Progenitor cell of endocrine pancreas (in vitro differentiated cells): ENCODE data around the gene TLCD4. TPM values are rescaled to one million over a fixed set of nuclear protein-coding genes. Genes with fewer than 3 reads are reported as not detected.

ENCODE experiments used
- DNase-seq: peaks from one replicate; pipeline ENCODE4 v3.0.0; 2021; ENCODE audit warnings: low spot score; ENCODE audit not compliant: unreplicated experiment
- H3K27ac Mint-ChIP-seq: 2 replicates; pipeline ENCODE4 v1.8.0; 2021; ENCODE audit warnings: mild to moderate bottlenecking, moderate library complexity, mixed read lengths
- H3K27me3 Mint-ChIP-seq: 2 replicates; pipeline ENCODE4 v1.8.0; 2021; ENCODE audit warnings: mixed read lengths
- H3K36me3 Mint-ChIP-seq: 2 replicates; pipeline ENCODE4 v1.8.0; 2022; ENCODE audit warnings: mixed read lengths; ENCODE audit not compliant: insufficient read depth
- H3K4me1 Mint-ChIP-seq: 2 replicates; pipeline ENCODE4 v1.8.0; 2021; ENCODE audit warnings: low read depth, mixed read lengths
- H3K4me3 Mint-ChIP-seq: 2 replicates; pipeline ENCODE4 v1.8.0; 2021; ENCODE audit warnings: low read depth, mild to moderate bottlenecking, moderate library complexity, mixed read lengths
- H3K9me3 Mint-ChIP-seq: 2 replicates; pipeline ENCODE4 v1.8.0; 2021; ENCODE audit warnings: low read depth, mixed read lengths
- long read RNA-seq: library from polyadenylated mRNA; unstranded; transcript quantifications from one replicate; pipeline ENCODE4 v2.0.0, GENCODE V29; 2020
- total RNA-seq: library from RNA; stranded (reverse); gene quantifications from 2 replicates; pipeline ENCODE4 v1.2.1, GENCODE V29; 2021
- TF ChIP-seq, protein P1 (sequence below): fragments of 200-600 bp; sonication (generic); IDR thresholded peaks from one replicate; pipeline ENCODE4 v1.5.0; 2021; ENCODE audit warnings: antibody characterized with exemption, mild to moderate bottlenecking; ENCODE audit not compliant: unreplicated experiment

The TLCD4 gene, protein sequence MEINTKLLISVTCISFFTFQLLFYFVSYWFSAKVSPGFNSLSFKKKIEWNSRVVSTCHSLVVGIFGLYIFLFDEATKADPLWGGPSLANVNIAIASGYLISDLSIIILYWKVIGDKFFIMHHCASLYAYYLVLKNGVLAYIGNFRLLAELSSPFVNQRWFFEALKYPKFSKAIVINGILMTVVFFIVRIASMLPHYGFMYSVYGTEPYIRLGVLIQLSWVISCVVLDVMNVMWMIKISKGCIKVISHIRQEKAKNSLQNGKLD
- total RNA-seq, result 33.8 and 34.2 TPM in 2 replicates
- long read RNA-seq, full-length matches to known transcripts, result 12 of 14 reads
- long read RNA-seq, partial matches to known transcripts, result 0 of 14 reads
- long read RNA-seq, other reads (novel, unspliced or antisense), result 2 of 14 reads

DNA sequence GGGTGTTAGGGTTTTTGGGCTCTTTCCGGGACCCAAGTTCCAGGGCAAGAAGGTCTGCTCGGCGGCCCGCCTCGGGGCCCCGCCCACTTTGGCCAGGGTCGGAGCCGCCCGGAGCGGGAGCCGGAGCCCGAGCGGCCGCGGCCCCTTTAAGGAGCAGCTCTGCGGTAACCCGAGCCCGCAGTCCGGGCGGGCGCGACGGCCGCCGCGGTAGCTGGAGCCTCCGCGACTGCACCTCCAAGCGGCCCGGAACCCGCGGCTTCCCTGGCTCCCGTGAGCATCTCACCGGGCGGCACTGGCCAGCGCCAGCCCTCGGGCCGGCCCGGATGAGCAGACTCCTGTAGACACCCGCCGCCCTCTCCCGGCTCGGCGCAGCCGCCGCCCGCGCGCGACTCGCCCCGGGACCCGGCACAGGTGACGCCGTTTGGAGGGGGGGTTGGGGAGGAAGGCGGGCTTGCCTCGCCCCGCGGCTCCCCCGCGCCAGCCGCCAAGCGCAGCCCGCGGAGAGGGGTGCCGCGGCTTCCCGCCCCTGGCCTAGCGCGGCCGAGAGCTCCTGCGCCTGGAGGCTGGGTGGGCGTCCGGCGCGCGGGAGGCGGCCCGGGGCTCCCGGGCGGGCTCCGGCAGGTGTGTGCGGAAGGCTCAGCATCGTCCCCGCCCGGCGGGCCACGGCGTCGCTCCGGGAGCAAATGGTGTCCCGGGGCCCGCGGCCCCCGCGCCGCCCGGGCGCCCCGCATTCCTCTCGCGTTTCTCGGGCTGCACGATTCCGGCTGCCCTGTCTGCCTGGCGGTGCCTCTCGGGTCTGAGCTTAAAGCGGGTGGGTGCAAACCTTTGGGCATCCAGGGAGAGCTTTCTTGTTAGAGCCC lies at the start of gene TLCD4:
TLCD4 (plus strand) TSS at position 149 of the 860 bp plus-strand sequence. CDS start 26,547 bp downstream, outside the sequence.
- Mint-ChIP-seq H3K9me3 (no peaks in the 10 kb centered on the region), H3K27me3 (no peaks in the 10 kb centered on the region), H3K27ac (peak within 1 kb of the TSS; percentile 98)

DNA sequence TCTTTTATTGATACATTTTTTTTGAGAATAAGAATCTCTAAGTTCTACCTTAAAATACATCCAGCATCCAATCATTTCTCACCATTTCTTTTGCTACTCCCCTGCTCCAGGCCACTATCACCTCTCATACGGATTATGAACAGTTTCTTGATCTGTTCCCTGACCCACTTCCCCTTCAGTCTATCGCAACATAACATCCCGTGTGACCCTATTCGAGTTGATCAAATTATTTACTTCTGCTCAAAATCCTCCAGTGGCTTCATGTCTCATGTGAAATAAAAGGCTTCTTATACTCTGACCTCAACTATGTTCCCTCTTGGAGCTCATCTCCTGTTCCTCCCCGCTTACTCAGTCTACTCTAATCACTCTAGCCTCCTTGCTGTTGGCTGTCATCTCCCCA lies 49.6 kb upstream of the TLCD4 start:
- TF ChIP-seq, protein P1, sequence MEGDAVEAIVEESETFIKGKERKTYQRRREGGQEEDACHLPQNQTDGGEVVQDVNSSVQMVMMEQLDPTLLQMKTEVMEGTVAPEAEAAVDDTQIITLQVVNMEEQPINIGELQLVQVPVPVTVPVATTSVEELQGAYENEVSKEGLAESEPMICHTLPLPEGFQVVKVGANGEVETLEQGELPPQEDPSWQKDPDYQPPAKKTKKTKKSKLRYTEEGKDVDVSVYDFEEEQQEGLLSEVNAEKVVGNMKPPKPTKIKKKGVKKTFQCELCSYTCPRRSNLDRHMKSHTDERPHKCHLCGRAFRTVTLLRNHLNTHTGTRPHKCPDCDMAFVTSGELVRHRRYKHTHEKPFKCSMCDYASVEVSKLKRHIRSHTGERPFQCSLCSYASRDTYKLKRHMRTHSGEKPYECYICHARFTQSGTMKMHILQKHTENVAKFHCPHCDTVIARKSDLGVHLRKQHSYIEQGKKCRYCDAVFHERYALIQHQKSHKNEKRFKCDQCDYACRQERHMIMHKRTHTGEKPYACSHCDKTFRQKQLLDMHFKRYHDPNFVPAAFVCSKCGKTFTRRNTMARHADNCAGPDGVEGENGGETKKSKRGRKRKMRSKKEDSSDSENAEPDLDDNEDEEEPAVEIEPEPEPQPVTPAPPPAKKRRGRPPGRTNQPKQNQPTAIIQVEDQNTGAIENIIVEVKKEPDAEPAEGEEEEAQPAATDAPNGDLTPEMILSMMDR, result no peak
- Mint-ChIP-seq H3K27ac (peak overlapping the region; percentile 5), H3K9me3 (peaks cover 10% of the 10 kb centered on the region), H3K36me3 (peaks cover 23% of the 10 kb centered on the region), H3K27me3 (no peaks in the 10 kb centered on the region), H3K4me1 (peaks cover 45% of the 10 kb centered on the region), H3K4me3 (no peak overlapping the region)
- DNase-seq, result no peak

More for the DNA sequence above, at the start of gene TLCD4:
- Mint-ChIP-seq H3K36me3 (no peaks in the 10 kb centered on the region), H3K4me3 (peak within 1 kb of the TSS; percentile 97), H3K4me1 (peaks cover 51% of the 10 kb centered on the region)
- TF ChIP-seq, protein P1, result no peak
- DNase-seq, result peak; percentile 65

DNA sequence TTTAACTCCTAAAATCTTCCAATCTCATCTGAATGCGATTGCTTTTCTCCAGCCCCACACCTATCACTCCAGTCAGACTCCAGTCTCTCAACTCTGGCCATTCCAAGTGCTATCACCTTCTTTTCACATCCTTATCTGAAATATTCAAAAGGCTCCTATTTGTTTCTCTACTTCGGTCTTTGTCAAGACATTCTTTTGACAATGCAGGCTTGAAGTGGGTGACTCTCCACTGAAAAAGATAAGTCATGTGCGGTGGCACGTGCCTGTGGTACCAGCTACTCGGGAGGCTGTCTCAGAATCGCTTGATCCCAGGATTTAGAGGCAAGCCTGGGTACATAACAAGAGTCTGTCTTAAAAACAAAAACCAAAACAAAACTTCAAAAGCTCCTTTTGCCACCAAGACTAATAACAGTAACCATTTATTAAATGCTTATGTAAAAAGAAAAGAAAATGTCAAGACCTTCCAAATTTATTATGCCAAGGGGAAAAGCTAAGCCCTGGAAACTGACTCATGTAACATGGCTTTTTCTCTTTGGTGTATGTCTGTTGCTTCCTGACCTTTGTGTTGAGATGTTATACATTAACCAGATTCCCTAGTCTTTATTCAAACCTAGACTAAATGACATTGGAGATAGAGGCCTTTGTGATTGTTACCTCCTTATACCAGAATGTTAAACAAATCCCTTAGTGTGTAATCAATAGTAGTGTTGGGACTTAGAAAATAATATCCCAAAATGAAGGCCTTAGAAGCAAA lies 48.0 kb upstream of the TLCD4 start:
- H3K4me1 Mint-ChIP-seq, result peaks cover 49% of the 10 kb centered on the region
- no peaks in the 10 kb centered on the region for H3K27me3 Mint-ChIP-seq
- H3K4me3 Mint-ChIP-seq, result peak overlapping the region; percentile 6
- H3K27ac Mint-ChIP-seq, result peak overlapping the region; percentile 91
- TF ChIP-seq, protein P1, result no peak
- H3K36me3 Mint-ChIP-seq, result peaks cover 7% of the 10 kb centered on the region
- DNase-seq, result no peak
- no peaks in the 10 kb centered on the region for H3K9me3 Mint-ChIP-seq

DNA sequence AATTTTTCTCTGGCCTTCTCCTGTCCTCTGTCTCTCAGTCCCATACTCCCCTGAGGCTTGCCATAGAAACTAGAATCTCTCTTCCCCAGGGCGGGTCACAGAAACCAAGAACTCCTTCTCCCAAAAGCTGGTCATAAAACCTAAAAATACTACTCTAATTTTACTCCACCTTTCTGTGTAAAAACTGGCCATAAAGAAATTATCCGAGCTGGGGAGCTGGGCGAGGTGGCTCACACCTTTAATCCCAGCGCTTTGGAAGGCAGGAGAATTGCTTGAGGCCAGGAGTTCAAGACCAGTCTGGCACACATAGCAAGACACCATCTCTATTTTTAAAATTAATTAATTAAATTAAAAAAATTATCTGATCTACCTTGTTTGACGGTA lies 47.5 kb upstream of the TLCD4 start:
- DNase-seq, result no peak
- Mint-ChIP-seq H3K4me1 (peaks cover 49% of the 10 kb centered on the region), H3K36me3 (peaks cover 4% of the 10 kb centered on the region), H3K27ac (peak overlapping the region; percentile 91), H3K9me3 (no peaks in the 10 kb centered on the region), H3K4me3 (peak overlapping the region; percentile 20), H3K27me3 (no peaks in the 10 kb centered on the region)
- TF ChIP-seq, protein P1, result no peak

DNA sequence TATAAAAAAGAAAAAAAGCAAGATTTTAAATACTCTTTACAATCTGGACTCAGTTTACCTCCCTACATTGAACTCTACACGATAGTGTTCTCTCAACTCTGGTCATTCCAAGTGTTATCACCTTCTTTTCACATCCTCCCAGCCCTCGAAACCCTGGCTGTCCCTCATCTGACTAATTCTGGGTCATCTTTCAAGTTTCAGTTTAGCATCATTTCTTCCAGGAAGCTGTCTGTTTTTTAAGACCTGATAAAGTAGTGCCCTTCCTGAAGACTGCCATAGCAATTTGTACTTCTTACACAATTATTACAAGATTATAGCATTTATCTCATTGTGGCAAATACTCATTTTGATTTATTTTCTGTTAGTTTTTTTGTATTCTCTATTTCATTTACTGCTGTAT lies 45.6 kb upstream of the TLCD4 start:
- TF ChIP-seq, protein P1, result no peak
- no peaks in the 10 kb centered on the region for H3K9me3 Mint-ChIP-seq
- DNase-seq, result no peak
- H3K4me1 Mint-ChIP-seq, result peaks cover 46% of the 10 kb centered on the region
- no peaks in the 10 kb centered on the region for H3K27me3 Mint-ChIP-seq
- H3K36me3 Mint-ChIP-seq, result no peaks in the 10 kb centered on the region
- peak overlapping the region; percentile 98 for H3K27ac Mint-ChIP-seq
- H3K4me3 Mint-ChIP-seq, result peak overlapping the region; percentile 99
